Kidney (tissue), 14 donors: ENCODE measurements around the gene THEMIS. TPM values are rescaled to one million over a fixed set of nuclear protein-coding genes. Genes with fewer than 3 reads are reported as not detected.

Experiments
- DNase-seq, 5 donors: peaks; one replicate each; pipeline ENCODE4 v3.0.0-alpha.2; 2013 to 2020
- FAIRE-seq: peaks from 2 replicates; lab custom pipeline; 2012; peaks lifted over from hg19 to GRCh38; lab: Jason Lieb, UNC
- H3K27ac ChIP-seq, 2 donors: one replicate each; pipeline ENCODE4 v1.7.0; 2013; ENCODE audit warnings: low read depth in 2 of 2, low read length in 2 of 2, inconsistent platforms in 1 of 2
- H3K27me3 ChIP-seq: one replicate; pipeline ENCODE4 v1.7.1; 2013; ENCODE audit warnings: low read length, inconsistent platforms; ENCODE audit not compliant: control insufficient read depth, insufficient read depth
- H3K36me3 ChIP-seq, 3 donors: one replicate each; pipeline versions ENCODE4 v1.7.0 to v1.7.1; 2013; ENCODE audit warnings: low read length in 3 of 3, control low read depth in 1 of 3, inconsistent platforms in 1 of 3; ENCODE audit not compliant: insufficient read depth in 3 of 3, control insufficient read depth in 2 of 3
- H3K4me1 ChIP-seq, 3 donors: one replicate each; pipeline versions ENCODE4 v1.7.0 to v1.7.1; 2013; ENCODE audit warnings: low read length in 3 of 3, inconsistent platforms in 1 of 3, low read depth in 1 of 3; ENCODE audit not compliant: control insufficient read depth in 2 of 3, insufficient read depth in 2 of 3
- H3K4me3 ChIP-seq, 3 donors: one replicate each; pipeline versions ENCODE4 v1.7.0 to v1.8.1; 2013; ENCODE audit warnings: low read length in 3 of 3, control low read depth in 1 of 3, inconsistent platforms in 1 of 3
- H3K9ac ChIP-seq, 3 donors: one replicate each; pipeline versions ENCODE4 v1.7.0 to v1.7.1; 2013; ENCODE audit warnings: low read length in 3 of 3, control low read depth in 1 of 3, inconsistent platforms in 1 of 3
- H3K9me3 ChIP-seq, 3 donors: one replicate each; pipeline versions ENCODE4 v1.7.0 to v1.7.1; 2013; ENCODE audit warnings: low read length in 3 of 3, control low read depth in 1 of 3, inconsistent platforms in 1 of 3; ENCODE audit not compliant: control insufficient read depth in 2 of 3, insufficient read depth in 1 of 3
- CTCF ChIP-seq: IDR thresholded peaks from 3 replicates; pipeline ENCODE4 v1.5.1; 2012; ENCODE audit warnings: mild to moderate bottlenecking, moderate library complexity, borderline replicate concordance; ENCODE audit not compliant: insufficient read depth; ENCODE audit errors: extremely low read depth
- intact Hi-C: fragments of 100-400 bp; cut with DNase I; formaldehyde crosslinking; loops from one replicate; pipeline ENCODE4 v1.11.1; 2022
- polyA plus RNA-seq: library from polyadenylated mRNA; stranded (reverse); fragments of 350-450 nt; fragmentation: Illumina TruSeq; extraction: RNeasy Lipid Tissue Mini Kit (QIAGEN cat#74804); gene quantifications from one replicate; pipeline ENCODE4 v1.2.3, GENCODE V29; 2014; ENCODE audit warnings: low read depth, low replicate concordance; ENCODE audit not compliant: insufficient read depth
- total RNA-seq: library from RNA; stranded (reverse); fragmentation: NEBNext Ultra II Directional; extraction: Animal tissue kit (Norgen Biotek cat#: 25700); gene quantifications from one replicate; pipeline ENCODE4 v1.2.1, GENCODE V29; 2021
- donor health status: control.
- donor health status: control.
- donor health status: control.
- donor health status: control.
- donor health status: control.
- donor health status: DM: yes; HTN: yes; CAD: no.
- donor health status: Normal renal cell carcinoma (clear cell type).

Gene THEMIS
- total and polyA plus RNA-seq, 2 donors from 2014 or later: 3.3 TPM; not detected in 1

- FAIRE-seq: no peak
- H3K27me3 ChIP-seq: no peaks in the 10 kb centered on the region
- H3K9ac ChIP-seq: no peak overlapping the region
- no peaks in the 10 kb centered on the region for H3K9me3 ChIP-seq
- DNase-seq: no peak
- no peak overlapping the region for H3K27ac ChIP-seq
- intact Hi-C loops: no loop called here
- no peak overlapping the region for H3K4me3 ChIP-seq
- no peak for TF ChIP-seq CTCF
- no peaks in the 10 kb centered on the region for H3K36me3 ChIP-seq
- no peaks in the 10 kb centered on the region for H3K4me1 ChIP-seq
Observed at GRCh38 chr6:127880429-127880828, 20.4 kb downstream of the THEMIS start.

GRCh38 chr6:127879685-127880084 lies 21.2 kb downstream of the THEMIS start:
- Histone ChIP-seq H3K4me3 (no peak overlapping the region), H3K9ac (no peak overlapping the region), H3K27ac (no peak overlapping the region), H3K27me3 (no peaks in the 10 kb centered on the region), H3K36me3 (no peaks in the 10 kb centered on the region), H3K9me3 (no peaks in the 10 kb centered on the region), H3K4me1 (no peaks in the 10 kb centered on the region)
- intact Hi-C loops: no loop called here
- DNase-seq: peak in 4 of 5 donors; percentile 40 to 70 (median 60)
- TF ChIP-seq CTCF: no peak
- no peak for FAIRE-seq

GRCh38 chr6:127878115-127878514 lies 22.7 kb downstream of the THEMIS start:
- intact Hi-C loops: no loop called here
- no peak for DNase-seq
- no peaks in the 10 kb centered on the region for H3K27me3 ChIP-seq
- no peak overlapping the region for H3K9ac ChIP-seq
- no peak overlapping the region for H3K27ac ChIP-seq
- FAIRE-seq: no peak
- H3K4me1 ChIP-seq: no peaks in the 10 kb centered on the region
- TF ChIP-seq CTCF: no peak
- H3K36me3 ChIP-seq: no peaks in the 10 kb centered on the region
- no peaks in the 10 kb centered on the region for H3K9me3 ChIP-seq
- no peak overlapping the region for H3K4me3 ChIP-seq

GRCh38 chr6:127877231-127877630 lies 23.6 kb downstream of the THEMIS start:
- no peaks in the 10 kb centered on the region for H3K4me1 ChIP-seq
- intact Hi-C loops: no loop called here
- DNase-seq (no peak), FAIRE-seq (no peak)
- no peak for TF ChIP-seq CTCF
- no peak overlapping the region for H3K9ac ChIP-seq
- H3K27ac ChIP-seq: no peak overlapping the region
- H3K36me3 ChIP-seq: no peaks in the 10 kb centered on the region
- no peaks in the 10 kb centered on the region for H3K27me3 ChIP-seq
- H3K4me3 ChIP-seq: no peak overlapping the region
- no peaks in the 10 kb centered on the region for H3K9me3 ChIP-seq
